DND-41 (cell line): ENCODE measurements around the gene GNAT2.

Experiments used
- ATAC-seq: fragments of 200-7000 bp; cut with Tn5 transposase; 3 replicates; pipeline ENCODE4 v1.9.1; 2021; ENCODE audit warnings: low read depth; ENCODE audit not compliant: insufficient read depth
- DNase-seq: peaks from one replicate; pipeline ENCODE4 v3.0.0-alpha.2; 2020
- H2AFZ ChIP-seq: 2 replicates; pipeline ENCODE4 v1.6.0; 2012; ENCODE audit warnings: low read depth, low read length
- H3K27ac ChIP-seq: 2 replicates; pipeline ENCODE4 v1.5.1; 2012; ENCODE audit warnings: low read length, inconsistent platforms
- H3K27me3 ChIP-seq: fragments of 200-600 bp; sonication (generic); 2 replicates; pipeline ENCODE4 v1.6.0; 2012; ENCODE audit warnings: low read length, mild to moderate bottlenecking, inconsistent platforms; ENCODE audit not compliant: insufficient read depth, poor library complexity
- H3K36me3 ChIP-seq: 2 replicates; pipeline ENCODE4 v1.5.1; 2012; ENCODE audit warnings: low read length, inconsistent platforms; ENCODE audit not compliant: insufficient read depth
- H3K4me1 ChIP-seq: 2 replicates; pipeline ENCODE4 v1.5.1; 2012; ENCODE audit warnings: mild to moderate bottlenecking, low read length; ENCODE audit not compliant: insufficient read depth
- H3K4me2 ChIP-seq: 2 replicates; pipeline ENCODE4 v1.6.0; 2012; ENCODE audit warnings: mild to moderate bottlenecking, moderate library complexity, low read length, inconsistent platforms; ENCODE audit not compliant: insufficient read depth
- H3K4me3 ChIP-seq, 2 experiments: fragments of 200-600 bp in 1 of 2; shearing (Covaris generic) in 1 of 2; 2 replicates each; pipeline ENCODE4 v1.5.1; 2012 to 2016; ENCODE audit warnings: inconsistent platforms in 2 of 2, low read length in 2 of 2, mild to moderate bottlenecking in 2 of 2, low read depth in 1 of 2, moderate library complexity in 1 of 2
- H3K79me2 ChIP-seq: 2 replicates; pipeline ENCODE4 v1.6.0; 2012; ENCODE audit warnings: low read length, inconsistent platforms; ENCODE audit not compliant: insufficient read depth
- H3K9ac ChIP-seq: 2 replicates; pipeline ENCODE4 v1.6.0; 2012; ENCODE audit warnings: low read depth, mild to moderate bottlenecking, inconsistent platforms, low read length, moderate library complexity
- H3K9me3 ChIP-seq: 2 replicates; pipeline ENCODE4 v1.5.1; 2012; ENCODE audit warnings: low read length, moderate library complexity, mild to moderate bottlenecking, inconsistent platforms; ENCODE audit not compliant: insufficient read depth, severe bottlenecking
- H4K20me1 ChIP-seq: 2 replicates; pipeline ENCODE4 v1.6.0; 2012; ENCODE audit warnings: low read length; ENCODE audit not compliant: insufficient read depth
- CTCF ChIP-seq: IDR thresholded peaks from 2 replicates; pipeline ENCODE4 v1.5.1; 2012; ENCODE audit warnings: borderline replicate concordance, low read length, moderate library complexity, mild to moderate bottlenecking; ENCODE audit not compliant: poor library complexity, severe bottlenecking; ENCODE audit errors: extremely low read depth
- EZH2 ChIP-seq: IDR thresholded peaks from 3 replicates; pipeline ENCODE4 v1.6.1; 2012; ENCODE audit warnings: borderline replicate concordance, low read depth, mild to moderate bottlenecking, moderate library complexity, low read length, inconsistent platforms; ENCODE audit not compliant: severe bottlenecking

The GNAT2 gene

GRCh38 chr1:109589177-109589576, 30.2 kb downstream of the GNAT2 start:
- Histone ChIP-seq H3K79me2 (no peaks in the 10 kb centered on the region), H3K4me1 (no peaks in the 10 kb centered on the region), H3K27ac (no peak overlapping the region), H3K36me3 (peaks cover 96% of the 10 kb centered on the region), H3K4me3 (no peak overlapping the region), H3K4me2 (no peak overlapping the region), H3K9me3 (no peaks in the 10 kb centered on the region), H3K27me3 (no peaks in the 10 kb centered on the region), H3K9ac (no peak overlapping the region), H4K20me1 (no peaks in the 10 kb centered on the region), H2AFZ (no peak overlapping the region)
- no peak for TF ChIP-seq EZH2
- no peak for TF ChIP-seq CTCF
- DNase-seq (no peak), ATAC-seq (no peak)

GRCh38 chr1:109586055-109586454, 33.4 kb downstream of the GNAT2 start:
- Histone ChIP-seq H3K9me3 (no peaks in the 10 kb centered on the region), H3K27ac (no peak overlapping the region), H2AFZ (no peak overlapping the region), H3K4me2 (no peak overlapping the region), H3K36me3 (peaks cover 93% of the 10 kb centered on the region), H3K79me2 (no peaks in the 10 kb centered on the region), H4K20me1 (no peaks in the 10 kb centered on the region), H3K4me3 (no peak overlapping the region), H3K27me3 (no peaks in the 10 kb centered on the region), H3K9ac (no peak overlapping the region), H3K4me1 (no peaks in the 10 kb centered on the region)
- DNase-seq: no peak
- TF ChIP-seq EZH2: no peak
- no peak for TF ChIP-seq CTCF
- ATAC-seq: no peak

GRCh38 chr1:109584766-109585165, 34.6 kb downstream of the GNAT2 start:
- H3K36me3 ChIP-seq: peaks cover 92% of the 10 kb centered on the region
- no peaks in the 10 kb centered on the region for H3K4me1 ChIP-seq
- H3K9ac ChIP-seq: no peak overlapping the region
- no peak overlapping the region for H3K27ac ChIP-seq
- no peaks in the 10 kb centered on the region for H3K79me2 ChIP-seq
- no peak overlapping the region for H3K4me2 ChIP-seq
- no peak overlapping the region for H3K4me3 ChIP-seq
- H4K20me1 ChIP-seq: no peaks in the 10 kb centered on the region
- no peak for DNase-seq
- TF ChIP-seq EZH2 (no peak), CTCF (no peak)
- no peaks in the 10 kb centered on the region for H3K9me3 ChIP-seq
- no peaks in the 10 kb centered on the region for H3K27me3 ChIP-seq
- H2AFZ ChIP-seq: no peak overlapping the region
- ATAC-seq: no peak

- Histone ChIP-seq H3K36me3 (peaks cover 91% of the 10 kb centered on the region), H3K9me3 (no peaks in the 10 kb centered on the region), H3K4me1 (no peaks in the 10 kb centered on the region), H3K4me2 (no peak overlapping the region), H3K27ac (no peak overlapping the region), H3K79me2 (peaks cover 9% of the 10 kb centered on the region), H3K4me3 (no peak overlapping the region), H4K20me1 (peaks cover 2% of the 10 kb centered on the region; the same call in 1 of the 2 replicates), H2AFZ (no peak overlapping the region), H3K9ac (no peak overlapping the region), H3K27me3 (no peaks in the 10 kb centered on the region)
- ATAC-seq (no peak), DNase-seq (no peak)
- TF ChIP-seq EZH2: no peak
- no peak for TF ChIP-seq CTCF
These were observed 37.4 kb downstream of the GNAT2 start for GRCh38 chr1:109582021-109582420.
